HepG2 (cell line): ENCODE measurements around the gene PERCC1. TPM values are rescaled to one million over a fixed set of nuclear protein-coding genes. Genes with fewer than 3 reads are reported as not detected.

Source experiments
- EZH2 ChIP-seq: conservative IDR thresholded peaks from 2 replicates; pipeline ENCODE4 v1.6.1; 2012; ENCODE audit warnings: mild to moderate bottlenecking, low read depth, low read length, moderate library complexity
- FLYWCH1 ChIP-seq: sonication (generic); formaldehyde crosslinking; IDR thresholded peaks from 2 replicates; pipeline ENCODE4 v1.8.1; 2023; ENCODE audit warnings: mild to moderate bottlenecking, missing genetic modification reagents
- GATAD1 ChIP-seq: IDR thresholded peaks from 2 replicates; pipeline ENCODE4 v1.6.1; 2016; ENCODE audit warnings: missing genetic modification reagents, missing compliant biosample characterization
- HMG20B ChIP-seq: conservative IDR thresholded peaks from 2 replicates; pipeline ENCODE4 v1.6.1; 2016; ENCODE audit warnings: missing genetic modification reagents, missing compliant biosample characterization
- KMT2B ChIP-seq: IDR thresholded peaks from 2 replicates; pipeline ENCODE4 v1.6.1; 2016; ENCODE audit warnings: missing genetic modification reagents, missing compliant biosample characterization
- MAF1 ChIP-seq: sonication (generic); formaldehyde crosslinking; IDR thresholded peaks from 2 replicates; pipeline ENCODE4 v1.5.0; 2020; ENCODE audit warnings: missing genetic modification reagents, borderline replicate concordance
- POGZ ChIP-seq: sonication (generic); formaldehyde crosslinking; IDR thresholded peaks from 2 replicates; pipeline ENCODE4 v1.4.0; 2020; ENCODE audit warnings: mild to moderate bottlenecking, missing genetic modification reagents
- POLR2A ChIP-seq, 2 experiments: IDR thresholded peaks; 2 replicates each; pipeline ENCODE4 v1.6.1; 2011; ENCODE audit warnings: low read depth in 2 of 2, low read length in 2 of 2, mild to moderate bottlenecking in 1 of 2, moderate library complexity in 1 of 2; ENCODE audit not compliant: insufficient read depth in 1 of 2
- RFXAP ChIP-seq: sonication (generic); formaldehyde crosslinking; IDR thresholded peaks from 2 replicates; pipeline ENCODE4 v1.4.0; 2020; ENCODE audit warnings: missing genetic modification reagents, borderline replicate concordance
- RXRB ChIP-seq: IDR thresholded peaks from 2 replicates; pipeline ENCODE4 v1.6.1; 2016; ENCODE audit warnings: borderline replicate concordance, missing genetic modification reagents, missing compliant biosample characterization
- SMAD3 ChIP-seq: sonication (generic); formaldehyde crosslinking; IDR thresholded peaks from 2 replicates; pipeline ENCODE4 v1.4.0; 2020; ENCODE audit warnings: missing genetic modification reagents
- TP53 ChIP-seq: sonication (generic); formaldehyde crosslinking; conservative IDR thresholded peaks from 2 replicates; pipeline ENCODE4 v1.4.0; 2020; ENCODE audit warnings: missing genetic modification reagents
- U2AF1 ChIP-seq: fragments of 200-400 bp; formaldehyde crosslinking; optimal IDR thresholded peaks from 2 replicates; pipeline ENCODE3; 2017; ENCODE audit warnings: mild to moderate bottlenecking, low read depth, low read length
- ZFX ChIP-seq: sonication (generic); formaldehyde crosslinking; IDR thresholded peaks from 2 replicates; pipeline ENCODE4 v1.4.0; 2020; ENCODE audit warnings: mild to moderate bottlenecking, low read depth, missing genetic modification reagents, moderate library complexity
- ZNF101 ChIP-seq: sonication (generic); formaldehyde crosslinking; IDR thresholded peaks from 2 replicates; pipeline ENCODE4 v1.4.0; 2020; ENCODE audit warnings: mild to moderate bottlenecking, low read depth, missing genetic modification reagents, borderline replicate concordance
- ZNF550 ChIP-seq: sonication (generic); formaldehyde crosslinking; IDR thresholded peaks from 2 replicates; pipeline ENCODE4 v1.4.0; 2020; ENCODE audit warnings: mild to moderate bottlenecking, missing genetic modification reagents, borderline replicate concordance
- ZNF878 ChIP-seq: sonication (generic); formaldehyde crosslinking; IDR thresholded peaks from 2 replicates; pipeline ENCODE4 v1.8.1; 2023; ENCODE audit warnings: mild to moderate bottlenecking, missing genetic modification reagents, moderate library complexity
- polyA plus RNA-seq, 8 experiments: library from polyadenylated mRNA; depleted of rRNA in 3 of 8; stranded (reverse) in 7 of 8; unstranded in 1 of 8; fragments of >200 nt; fragmentation: Illumina TruSeq in 4 of 8; extraction: Trizol in 4 of 8; gene quantifications; 2 replicates each; pipeline versions ENCODE4 v1.2.1 to v1.2.3, GENCODE V29; 2011 to 2016; ENCODE audit warnings: low read depth in 4 of 8, missing spikeins in 1 of 8, mixed read lengths in 1 of 8; ENCODE audit not compliant: insufficient read depth in 1 of 8
- total RNA-seq, 5 experiments: library from RNA; depleted of rRNA; stranded (reverse); fragments of >200 nt; fragmentation: Illumina TruSeq; extraction: Trizol; gene quantifications; 2 replicates each; pipeline ENCODE4 v1.2.3, GENCODE V29; 2016; ENCODE audit warnings: low read depth in 1 of 5
- TF ChIP-seq, protein P1 (sequence below): IDR thresholded peaks from 2 replicates; pipeline ENCODE4 v1.6.1; 2016; ENCODE audit warnings: missing compliant biosample characterization, missing genetic modification reagents, borderline replicate concordance
- TF ChIP-seq, protein P2 (sequence below): sonication (generic); formaldehyde crosslinking; IDR thresholded peaks from 2 replicates; pipeline ENCODE4 v1.5.0; 2020; ENCODE audit warnings: missing genetic modification reagents, mild to moderate bottlenecking, borderline replicate concordance
- TF ChIP-seq, protein P3 (sequence below): IDR thresholded peaks from 2 replicates; pipeline ENCODE4 v1.6.1; 2016; ENCODE audit warnings: missing genetic modification reagents, missing compliant biosample characterization
- TF ChIP-seq, protein P4 (sequence below), 2 experiments: IDR thresholded peaks; 2 replicates each; pipeline ENCODE4 v1.6.1; 2011 to 2012; ENCODE audit warnings: low read length in 2 of 2, borderline replicate concordance in 1 of 2, low read depth in 1 of 2, mild to moderate bottlenecking in 1 of 2, moderate library complexity in 1 of 2
- TF ChIP-seq, protein P5 (sequence below): sonication (generic); formaldehyde crosslinking; IDR thresholded peaks from 2 replicates; pipeline ENCODE4 v1.5.0; 2020; ENCODE audit warnings: missing genetic modification reagents

Gene PERCC1
- total and polyA plus RNA-seq, 2 of the 13 experiments (the other 11 are each of a cell fraction or from before 2014, with no cell fraction given) = 0.15 TPM; not detected in 1

DNA sequence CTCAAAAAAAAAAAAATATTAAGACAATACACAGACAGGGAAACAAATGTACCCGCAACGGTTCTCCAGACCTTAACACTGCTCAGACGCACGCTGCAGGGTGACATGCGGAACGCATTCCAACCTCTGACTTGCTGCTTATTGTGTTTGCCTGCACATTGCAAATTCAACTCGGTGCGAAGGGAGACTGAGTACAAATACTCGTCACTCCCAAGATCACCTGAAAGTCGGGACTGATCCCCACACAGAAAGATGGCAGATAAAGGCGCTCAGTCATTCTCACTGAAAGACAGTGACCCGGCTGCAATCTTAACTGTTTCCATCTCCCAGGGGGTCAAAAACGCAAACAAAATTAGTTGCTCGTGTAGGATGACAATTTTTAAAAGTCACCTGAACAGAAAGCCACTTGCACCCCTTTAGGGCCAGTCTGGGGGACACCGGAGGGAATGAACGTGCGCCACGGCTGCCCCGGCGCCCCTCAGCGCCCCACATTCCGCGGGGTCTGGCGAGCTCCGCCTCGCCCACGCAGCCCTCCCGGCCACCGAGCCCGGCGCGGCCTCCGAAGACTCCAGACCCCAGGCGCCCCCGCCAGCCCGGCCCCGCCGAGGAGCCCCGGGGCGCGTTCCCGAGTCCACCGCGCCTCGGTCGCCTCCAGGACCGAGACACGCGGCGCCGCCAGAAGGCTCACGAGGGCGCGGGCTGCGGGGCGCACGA, 43.4 kb downstream of the PERCC1 start (continued):
- no peak for TF ChIP-seq RFXAP (CRISPR knock-in tag)
- TF ChIP-seq, protein P1, sequence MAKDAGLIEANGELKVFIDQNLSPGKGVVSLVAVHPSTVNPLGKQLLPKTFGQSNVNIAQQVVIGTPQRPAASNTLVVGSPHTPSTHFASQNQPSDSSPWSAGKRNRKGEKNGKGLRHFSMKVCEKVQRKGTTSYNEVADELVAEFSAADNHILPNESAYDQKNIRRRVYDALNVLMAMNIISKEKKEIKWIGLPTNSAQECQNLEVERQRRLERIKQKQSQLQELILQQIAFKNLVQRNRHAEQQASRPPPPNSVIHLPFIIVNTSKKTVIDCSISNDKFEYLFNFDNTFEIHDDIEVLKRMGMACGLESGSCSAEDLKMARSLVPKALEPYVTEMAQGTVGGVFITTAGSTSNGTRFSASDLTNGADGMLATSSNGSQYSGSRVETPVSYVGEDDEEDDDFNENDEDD (CRISPR knock-in tag) = no peak
- TF ChIP-seq U2AF1 = no peak
- peak; percentile 7; the same call in 1 of the 2 replicates for TF ChIP-seq POGZ (CRISPR knock-in tag)
- no peak for TF ChIP-seq TP53
- TF ChIP-seq FLYWCH1 = no peak
- TF ChIP-seq HMG20B (CRISPR knock-in tag) = no peak
- TF ChIP-seq, protein P2, sequence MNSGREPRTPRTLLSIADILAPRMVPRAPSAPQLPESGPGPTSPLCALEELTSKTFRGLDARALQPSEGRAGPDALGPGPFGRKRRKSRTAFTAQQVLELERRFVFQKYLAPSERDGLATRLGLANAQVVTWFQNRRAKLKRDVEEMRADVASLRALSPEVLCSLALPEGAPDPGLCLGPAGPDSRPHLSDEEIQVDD (CRISPR knock-in tag) = no peak
- 0 out of 2 replicates have a peak, but pooled peaks have one; percentile 1 for TF ChIP-seq ZNF878
- no peak for TF ChIP-seq ZNF550 (CRISPR knock-in tag)
- TF ChIP-seq, protein P3, sequence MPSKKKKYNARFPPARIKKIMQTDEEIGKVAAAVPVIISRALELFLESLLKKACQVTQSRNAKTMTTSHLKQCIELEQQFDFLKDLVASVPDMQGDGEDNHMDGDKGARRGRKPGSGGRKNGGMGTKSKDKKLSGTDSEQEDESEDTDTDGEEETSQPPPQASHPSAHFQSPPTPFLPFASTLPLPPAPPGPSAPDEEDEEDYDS (CRISPR knock-in tag) = no peak
- TF ChIP-seq, protein P4, sequence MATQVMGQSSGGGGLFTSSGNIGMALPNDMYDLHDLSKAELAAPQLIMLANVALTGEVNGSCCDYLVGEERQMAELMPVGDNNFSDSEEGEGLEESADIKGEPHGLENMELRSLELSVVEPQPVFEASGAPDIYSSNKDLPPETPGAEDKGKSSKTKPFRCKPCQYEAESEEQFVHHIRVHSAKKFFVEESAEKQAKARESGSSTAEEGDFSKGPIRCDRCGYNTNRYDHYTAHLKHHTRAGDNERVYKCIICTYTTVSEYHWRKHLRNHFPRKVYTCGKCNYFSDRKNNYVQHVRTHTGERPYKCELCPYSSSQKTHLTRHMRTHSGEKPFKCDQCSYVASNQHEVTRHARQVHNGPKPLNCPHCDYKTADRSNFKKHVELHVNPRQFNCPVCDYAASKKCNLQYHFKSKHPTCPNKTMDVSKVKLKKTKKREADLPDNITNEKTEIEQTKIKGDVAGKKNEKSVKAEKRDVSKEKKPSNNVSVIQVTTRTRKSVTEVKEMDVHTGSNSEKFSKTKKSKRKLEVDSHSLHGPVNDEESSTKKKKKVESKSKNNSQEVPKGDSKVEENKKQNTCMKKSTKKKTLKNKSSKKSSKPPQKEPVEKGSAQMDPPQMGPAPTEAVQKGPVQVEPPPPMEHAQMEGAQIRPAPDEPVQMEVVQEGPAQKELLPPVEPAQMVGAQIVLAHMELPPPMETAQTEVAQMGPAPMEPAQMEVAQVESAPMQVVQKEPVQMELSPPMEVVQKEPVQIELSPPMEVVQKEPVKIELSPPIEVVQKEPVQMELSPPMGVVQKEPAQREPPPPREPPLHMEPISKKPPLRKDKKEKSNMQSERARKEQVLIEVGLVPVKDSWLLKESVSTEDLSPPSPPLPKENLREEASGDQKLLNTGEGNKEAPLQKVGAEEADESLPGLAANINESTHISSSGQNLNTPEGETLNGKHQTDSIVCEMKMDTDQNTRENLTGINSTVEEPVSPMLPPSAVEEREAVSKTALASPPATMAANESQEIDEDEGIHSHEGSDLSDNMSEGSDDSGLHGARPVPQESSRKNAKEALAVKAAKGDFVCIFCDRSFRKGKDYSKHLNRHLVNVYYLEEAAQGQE (IDR thresholded peaks at IDR 0.05; ENCODE audit: borderline replicate concordance in 1 of 2, low read depth in 1 of 2, low read length in 2 of 2) = no peak
- peak; percentile 9; the same call in 1 of the 2 replicates for TF ChIP-seq GATAD1
- TF ChIP-seq ZNF101 (CRISPR knock-in tag) = no peak
- TF ChIP-seq POLR2A (IDR thresholded peaks at IDR 0.05; ENCODE audit: insufficient read depth in 1 of 2, low read depth in 2 of 2, low read length in 2 of 2) = peak in 1 of 2 experiments; percentile 35; a peak in 1 of 4 replicates
- TF ChIP-seq RXRB = no peak
- no peak for TF ChIP-seq EZH2
- TF ChIP-seq MAF1 (CRISPR knock-in tag) = no peak
- TF ChIP-seq KMT2B (CRISPR knock-in tag) = 0 out of 2 replicates have a peak, but pooled peaks have one; percentile 20
- no peak for TF ChIP-seq ZFX (CRISPR knock-in tag)
- TF ChIP-seq, protein P5, sequence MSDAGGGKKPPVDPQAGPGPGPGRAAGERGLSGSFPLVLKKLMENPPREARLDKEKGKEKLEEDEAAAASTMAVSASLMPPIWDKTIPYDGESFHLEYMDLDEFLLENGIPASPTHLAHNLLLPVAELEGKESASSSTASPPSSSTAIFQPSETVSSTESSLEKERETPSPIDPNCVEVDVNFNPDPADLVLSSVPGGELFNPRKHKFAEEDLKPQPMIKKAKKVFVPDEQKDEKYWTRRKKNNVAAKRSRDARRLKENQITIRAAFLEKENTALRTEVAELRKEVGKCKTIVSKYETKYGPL = no peak
- TF ChIP-seq SMAD3 (CRISPR knock-in tag) = no peak
